NCI-H1694 (cell line): ENCODE results near the gene ENG.
A peak's percentile ranks its signal among the peaks of the same experiment; 100 is the strongest.
"Not testable (repeated sequence)": the region's sequence is repeated elsewhere in the genome, so short reads cannot be mapped to it uniquely, and the experiment has no call there.

Experiments
- DNase-seq: peaks from one replicate; lab custom pipeline; 2025; lab: John Stamatoyannopoulos, UW

ENG gene

GRCh38 chr9:127844821-127845359 is 9.6 kb downstream of the ENG start:
- no peak for DNase-seq

- DNase-seq: no peak
Measured at GRCh38 chr9:127841087-127841835, 13.2 kb downstream of the ENG start.

DNA sequence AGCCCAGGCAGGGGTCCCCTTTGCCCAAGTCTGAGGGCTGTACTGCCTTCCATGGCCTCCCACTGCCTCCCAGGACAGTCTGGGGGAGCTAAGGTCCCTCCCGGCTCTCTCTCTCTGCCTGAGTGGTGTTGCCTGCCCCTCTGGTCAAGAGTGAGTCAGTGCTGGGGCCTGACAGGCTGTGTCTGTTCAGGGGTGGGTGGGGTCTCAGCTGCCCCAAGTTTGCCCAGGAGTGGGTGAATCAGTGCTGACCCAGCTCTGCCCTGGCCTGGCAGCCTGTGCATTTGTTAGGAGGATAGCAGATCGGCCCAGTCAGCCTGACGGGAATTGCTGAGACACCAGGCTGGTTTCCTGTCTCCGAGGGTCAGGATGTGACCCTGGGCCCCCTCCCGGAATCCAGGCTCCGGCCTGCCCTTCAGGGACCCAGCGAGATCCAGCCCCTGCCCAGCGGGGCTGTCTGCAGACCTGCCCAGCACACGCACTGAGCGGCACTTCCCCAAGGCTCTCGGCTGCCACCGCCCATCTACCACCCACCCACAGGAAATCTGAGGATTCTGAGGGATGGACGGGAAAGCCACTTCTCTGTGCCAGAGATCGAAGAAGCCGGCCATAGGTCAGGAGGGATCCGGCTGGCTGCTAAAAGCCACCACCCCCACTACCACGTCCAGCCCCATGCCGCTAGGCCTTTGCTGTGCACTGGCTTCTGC is 15.9 kb downstream of the ENG start:
- no peak for DNase-seq

- DNase-seq: no peak
Measured at GRCh38 chr9:127837346-127837745, 17.1 kb downstream of the ENG start.

GRCh38 chr9:127836561-127836960 is 17.9 kb downstream of the ENG start:
- not testable (repeated sequence) for DNase-seq

DNA sequence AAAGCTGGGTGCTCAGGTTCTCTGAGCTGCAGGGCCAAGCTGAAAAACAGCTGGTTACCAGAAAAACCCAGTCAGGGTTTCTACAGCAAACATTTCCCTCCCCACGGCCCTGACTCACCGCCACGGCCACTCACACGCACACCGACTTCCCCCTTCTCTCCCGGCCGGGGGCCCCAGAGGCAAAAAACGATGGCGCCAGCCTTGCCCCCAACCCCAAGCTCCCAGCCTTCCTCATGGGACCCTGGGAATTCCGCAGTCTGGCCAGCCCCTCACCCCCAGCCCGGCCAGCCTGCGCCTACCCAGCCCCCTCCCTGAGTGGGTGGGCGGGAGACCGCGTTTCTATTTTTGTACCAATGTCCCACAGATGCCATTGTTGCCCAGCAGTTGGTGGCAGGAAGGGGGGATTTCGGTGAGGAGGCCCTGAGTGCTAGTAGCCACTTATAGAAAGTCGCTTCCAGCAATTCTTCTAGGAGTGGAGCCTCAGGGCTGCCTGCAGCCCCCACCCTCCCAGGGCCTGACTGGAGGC is 18.4 kb downstream of the ENG start:
- DNase-seq: no peak

DNA sequence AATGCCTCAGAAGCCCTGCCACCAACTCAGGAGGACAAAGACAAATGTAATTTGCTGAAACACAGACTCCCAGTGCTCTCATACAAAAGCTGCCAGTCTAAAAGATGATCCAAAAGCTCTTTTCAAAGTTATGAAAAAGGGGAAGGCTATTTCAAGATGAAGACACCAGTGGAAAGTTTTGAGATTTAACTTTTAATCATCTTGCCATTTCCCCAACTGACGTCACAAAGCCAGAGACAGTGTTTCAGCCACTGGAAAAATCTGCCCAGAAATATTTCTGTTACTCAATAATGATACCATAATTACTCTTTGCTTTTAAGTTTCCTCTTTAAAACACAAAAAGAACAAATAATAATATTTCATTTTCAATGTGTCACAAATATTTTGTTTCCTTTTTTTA is 20.9 kb downstream of the ENG start:
- DNase-seq: no peak

DNA sequence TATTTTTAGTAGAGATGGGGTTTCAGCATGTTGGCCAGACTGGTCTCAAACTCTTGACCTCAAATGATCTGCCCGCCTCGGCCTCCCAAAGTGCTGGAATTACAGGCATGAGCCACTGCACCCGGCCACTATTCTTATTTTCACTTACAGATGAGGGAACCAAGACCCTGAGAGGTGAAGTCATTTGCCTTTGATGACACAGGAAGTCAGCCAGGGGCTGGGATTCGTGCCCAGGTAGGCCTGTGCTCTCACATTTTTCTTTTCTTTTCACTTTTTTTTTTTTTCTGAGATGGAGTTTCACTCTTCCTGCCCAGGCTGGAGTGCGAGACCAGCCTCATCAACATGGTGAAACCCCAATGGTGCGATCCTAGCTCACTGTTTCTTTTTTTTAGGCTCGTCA is 22.2 kb downstream of the ENG start:
- no peak for DNase-seq

GRCh38 chr9:127829205-127829906 is 25.1 kb downstream of the ENG start:
- DNase-seq: no peak

GRCh38 chr9:127828262-127829031 is 26.0 kb downstream of the ENG start:
- DNase-seq: no peak

DNA sequence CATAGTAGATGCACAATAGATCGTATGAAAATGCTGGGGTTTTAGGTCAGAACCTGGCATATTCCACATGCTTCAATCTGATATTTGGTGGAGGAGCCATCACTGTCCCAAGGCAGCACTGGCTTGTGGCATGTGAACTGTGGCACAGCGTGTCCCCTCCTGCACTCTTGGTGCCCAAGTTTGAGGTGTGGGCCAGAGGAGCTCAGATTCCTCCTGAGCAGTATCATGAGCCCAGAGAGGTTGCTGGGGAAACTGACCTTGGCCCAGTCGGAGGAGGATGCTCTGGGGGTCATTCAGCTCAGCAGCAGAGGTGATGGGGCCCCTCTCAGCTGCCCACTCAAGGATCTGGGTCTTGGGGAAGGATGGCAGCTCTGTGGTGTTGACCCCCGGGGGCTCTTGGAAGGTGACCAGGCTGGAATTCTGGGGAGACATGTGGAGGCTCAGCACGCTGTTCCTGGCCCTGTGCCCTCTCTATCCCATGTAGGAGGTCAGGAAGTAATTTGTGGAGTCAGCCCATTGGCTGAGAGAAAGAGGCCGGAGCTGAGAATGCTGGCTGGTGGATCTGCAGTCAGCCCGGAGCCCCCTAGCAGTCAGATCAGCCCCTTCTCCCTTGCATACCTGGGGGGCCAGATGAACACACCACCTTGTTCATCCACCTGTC is 28.1 kb downstream of the ENG start:
- no peak for DNase-seq

- DNase-seq: no peak
Measured at GRCh38 chr9:127825319-127826051, 29.0 kb downstream of the ENG start.

- DNase-seq: no peak
Measured at GRCh38 chr9:127822108-127822507, 32.4 kb downstream of the ENG start.

DNA sequence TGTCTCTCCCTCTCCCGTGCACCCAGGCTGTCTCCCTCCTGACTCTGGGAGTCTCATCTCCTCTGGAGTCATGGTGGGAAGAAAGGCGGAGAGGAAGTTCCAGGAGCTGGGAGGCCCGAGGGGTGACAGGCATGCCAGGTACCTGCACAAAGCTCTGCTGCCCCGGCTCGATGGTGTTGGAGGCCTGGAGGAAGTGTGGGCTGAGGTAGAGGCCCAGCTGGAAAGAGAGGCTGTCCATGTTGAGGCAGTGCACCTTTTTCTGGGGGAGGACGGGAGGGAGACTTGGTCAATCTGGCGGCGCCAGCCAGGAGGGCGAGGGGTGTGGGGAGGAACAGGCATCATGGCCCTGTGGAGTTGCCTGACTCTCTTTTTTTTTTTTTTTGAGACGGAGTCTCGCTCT is 35.9 kb downstream of the ENG start:
- no peak for DNase-seq

DNA sequence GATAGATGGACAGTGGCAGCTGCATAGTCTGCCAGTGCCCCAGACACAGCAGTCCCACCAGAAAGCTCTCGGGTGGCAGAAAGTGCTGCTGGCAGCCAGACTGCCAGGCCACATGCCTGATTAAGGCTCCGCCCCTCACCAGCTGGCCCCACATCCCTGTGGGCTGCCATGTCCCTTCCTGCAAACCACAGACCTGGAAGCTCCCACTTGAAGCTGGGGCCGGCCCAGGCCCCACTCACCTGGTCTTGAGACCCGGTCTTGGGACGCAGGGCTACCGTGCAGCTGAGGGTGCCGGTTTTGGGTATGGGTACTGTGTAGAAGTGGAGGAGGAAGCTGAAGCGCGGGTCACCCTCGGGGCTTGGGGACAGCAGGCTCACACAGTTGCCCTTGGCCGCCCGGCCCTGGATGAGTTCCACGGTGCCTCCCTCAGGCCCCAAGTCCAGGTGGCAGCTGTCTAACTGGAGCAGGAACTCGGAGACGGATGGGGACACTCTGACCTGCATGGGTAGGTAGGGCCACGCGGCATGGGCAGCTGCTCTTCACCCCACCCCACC is 36.5 kb downstream of the ENG start:
- peak; percentile 33 for DNase-seq

DNA sequence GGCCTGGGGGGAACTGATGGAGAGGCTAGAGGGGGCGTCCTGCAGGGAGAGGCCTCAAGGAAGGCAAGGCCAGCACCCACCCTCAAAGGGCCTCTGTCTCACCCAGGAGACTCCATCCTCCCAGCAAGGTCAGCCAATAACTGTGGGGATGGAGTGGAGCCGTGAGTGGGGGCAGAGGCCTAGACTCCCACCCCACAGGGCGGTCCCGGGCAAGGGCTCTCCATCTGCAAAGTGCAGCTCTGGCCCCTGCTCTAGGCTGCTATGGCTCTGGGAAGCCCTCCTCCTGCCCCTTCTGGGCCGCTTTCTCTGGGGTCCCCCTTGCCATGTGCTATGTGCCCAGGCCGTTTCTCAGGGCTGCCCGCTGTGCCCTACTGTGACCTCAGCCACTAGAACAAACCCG is 37.7 kb downstream of the ENG start:
- no peak for DNase-seq

GRCh38 chr9:127816362-127816725 is 38.1 kb downstream of the ENG start:
- no peak for DNase-seq

GRCh38 chr9:127815512-127816361 is 38.7 kb downstream of the ENG start:
- DNase-seq: no peak
